Fibroblast of skin of right biceps (primary cell): ENCODE data around the gene MAP7D2.

Source experiments
- DNase-seq: peaks from one replicate; pipeline ENCODE4 v3.0.0-alpha.2; 2013

The MAP7D2 gene

GRCh38 chrX:20037186-20037585 is 79.5 kb downstream of the MAP7D2 start:
- no peak for DNase-seq

- DNase-seq = no peak
These were observed 84.5 kb downstream of the MAP7D2 start for GRCh38 chrX:20032201-20032600.

- no peak for DNase-seq
These were observed 87.0 kb downstream of the MAP7D2 start for GRCh38 chrX:20029728-20030127.

- no peak for DNase-seq
These were observed 88.1 kb downstream of the MAP7D2 start for GRCh38 chrX:20028588-20028987.

- DNase-seq = peak; percentile 76
These were observed 90.4 kb downstream of the MAP7D2 start for GRCh38 chrX:20026278-20026677.

- DNase-seq = peak; percentile 12
These were observed 96.9 kb downstream of the MAP7D2 start for GRCh38 chrX:20019672-20020365.

- no peak for DNase-seq
These were observed 100.1 kb downstream of the MAP7D2 start for GRCh38 chrX:20016616-20016945.

- peak; percentile 91 for DNase-seq
These were observed 100.6 kb downstream of the MAP7D2 start for GRCh38 chrX:20015945-20016615.

- DNase-seq = peak; percentile 11
These were observed 101.3 kb downstream of the MAP7D2 start for GRCh38 chrX:20015422-20015821.

GRCh38 chrX:20011608-20012007 is 105.1 kb downstream of the MAP7D2 start:
- no peak for DNase-seq

- DNase-seq = no peak
These were observed 108.6 kb downstream of the MAP7D2 start for GRCh38 chrX:20007962-20008622.

- no peak for DNase-seq
These were observed 110.8 kb downstream of the MAP7D2 start for GRCh38 chrX:20005883-20006282.

GRCh38 chrX:20001588-20001987 is 115.1 kb downstream of the MAP7D2 start:
- no peak for DNase-seq

- no peak for DNase-seq
These were observed 125.4 kb downstream of the MAP7D2 start for GRCh38 chrX:19991350-19991718.

GRCh38 chrX:19990556-19991349 is 126.0 kb downstream of the MAP7D2 start, which contains the start of gene BCLAF3:
Gene BCLAF3, minus strand, starts transcription at chrX:19991061. Its CDS starts 20,797 bp downstream, at chrX:19970264.
- DNase-seq = peak; percentile 86

GRCh38 chrX:19990151-19990555 is 126.6 kb downstream of the MAP7D2 start:
- DNase-seq = no peak

- no peak for DNase-seq
These were observed 128.9 kb downstream of the MAP7D2 start for GRCh38 chrX:19987856-19988255.

GRCh38 chrX:19986531-19986930 is 130.2 kb downstream of the MAP7D2 start:
- DNase-seq = no peak

GRCh38 chrX:19981947-19982346 is 134.8 kb downstream of the MAP7D2 start:
- no peak for DNase-seq

GRCh38 chrX:19975845-19976244 is 140.9 kb downstream of the MAP7D2 start:
- DNase-seq = no peak

GRCh38 chrX:19972984-19973383 is 143.7 kb downstream of the MAP7D2 start:
- DNase-seq = no peak

- DNase-seq = no peak
These were observed 148.4 kb downstream of the MAP7D2 start for GRCh38 chrX:19968276-19968675.

- DNase-seq = no peak
These were observed 150.7 kb downstream of the MAP7D2 start for GRCh38 chrX:19966056-19966455.
